Right hindlimb (tissue), 1 donor: ENCODE data around the gene KRT33B.

Source experiments
- DNase-seq: peaks from one replicate; pipeline ENCODE4 v3.0.0-alpha.2; 2018

KRT33B gene

GRCh38 chr17:41345992-41346391, 23.6 kb downstream of the KRT33B start:
- DNase-seq = no peak

GRCh38 chr17:41343029-41343428, 26.6 kb downstream of the KRT33B start:
- DNase-seq = no peak

- no peak for DNase-seq
Observed at GRCh38 chr17:41340934-41341861, 28.4 kb downstream of the KRT33B start.

- no peak for DNase-seq
Observed at GRCh38 chr17:41340494-41340893, 29.1 kb downstream of the KRT33B start.

- no peak for DNase-seq
Observed at GRCh38 chr17:41339571-41340172, 29.9 kb downstream of the KRT33B start.

- no peak for DNase-seq
Observed at GRCh38 chr17:41338961-41339485, 30.6 kb downstream of the KRT33B start.

- no peak for DNase-seq
Observed at GRCh38 chr17:41335747-41336146, 33.9 kb downstream of the KRT33B start.

GRCh38 chr17:41334385-41335305, 35.0 kb downstream of the KRT33B start:
- DNase-seq = no peak

- no peak for DNase-seq
Observed at GRCh38 chr17:41333836-41334235, 35.8 kb downstream of the KRT33B start.

GRCh38 chr17:41333098-41333497, 36.5 kb downstream of the KRT33B start:
- no peak for DNase-seq

- no peak for DNase-seq
Observed at GRCh38 chr17:41332239-41332638, 37.4 kb downstream of the KRT33B start.

GRCh38 chr17:41331606-41332005, 38.0 kb downstream of the KRT33B start:
- DNase-seq = no peak

- peak; percentile 44 for DNase-seq
Observed at GRCh38 chr17:41329279-41329948, 40.2 kb downstream of the KRT33B start.

- DNase-seq = no peak
Observed at GRCh38 chr17:41328207-41328606, 41.4 kb downstream of the KRT33B start.

- DNase-seq = no peak
Observed at GRCh38 chr17:41327411-41328120, 42.0 kb downstream of the KRT33B start.

- DNase-seq = no peak
Observed at GRCh38 chr17:41326173-41327145, 43.2 kb downstream of the KRT33B start.

- DNase-seq = no peak
Observed at GRCh38 chr17:41325611-41326010, 44.0 kb downstream of the KRT33B start.

GRCh38 chr17:41325126-41325525, 44.5 kb downstream of the KRT33B start:
- no peak for DNase-seq

GRCh38 chr17:41324180-41325075, 45.2 kb downstream of the KRT33B start:
- no peak for DNase-seq
